HL-60/S4 (cell line): Measurements from ENCODE around the gene ULK1.

Source experiments
- in situ Hi-C: fragments of 300-500 bp; cut with MboI; formaldehyde crosslinking; loops from 2 replicates; pipeline ENCODE4 v1.14.3; 2022; ENCODE audit warnings: low sequenced_read_pairs

Gene ULK1

GRCh38 chr12:131907379-131908091 lies 13.1 kb downstream of the ULK1 start:
- in situ Hi-C loops: no loop called here

GRCh38 chr12:131908092-131909080 lies 14.0 kb downstream of the ULK1 start:
- in situ Hi-C loops: no loop called here

GRCh38 chr12:131909081-131909751 lies 14.8 kb downstream of the ULK1 start:
- in situ Hi-C loops: no loop called here

GRCh38 chr12:131909752-131910219 lies 15.4 kb downstream of the ULK1 start:
- in situ Hi-C loops: no loop called here

- in situ Hi-C loops: no loop called here
Measured at GRCh38 chr12:131910302-131911027, 16.0 kb downstream of the ULK1 start.

- in situ Hi-C loops: no loop called here
Measured at GRCh38 chr12:131911028-131911650, 16.7 kb downstream of the ULK1 start.

GRCh38 chr12:131911851-131912477 lies 17.5 kb downstream of the ULK1 start:
- in situ Hi-C loops: no loop called here

GRCh38 chr12:131912518-131913274 lies 18.3 kb downstream of the ULK1 start:
- in situ Hi-C loops: no loop called here

- in situ Hi-C loops: no loop called here
Measured at GRCh38 chr12:131913666-131914065, 19.2 kb downstream of the ULK1 start.

- in situ Hi-C loops: no loop called here
Measured at GRCh38 chr12:131914179-131914702, 19.8 kb downstream of the ULK1 start.

- in situ Hi-C loops: no loop called here
Measured at GRCh38 chr12:131915000-131915689, 20.7 kb downstream of the ULK1 start.

- in situ Hi-C loops: no loop called here
Measured at GRCh38 chr12:131915823-131916222, 21.4 kb downstream of the ULK1 start.

- in situ Hi-C loops: no loop called here
Measured at GRCh38 chr12:131916306-131917138, 22.1 kb downstream of the ULK1 start.

GRCh38 chr12:131917139-131917710 lies 22.8 kb downstream of the ULK1 start:
- in situ Hi-C loops: no loop called here

GRCh38 chr12:131917711-131918306 lies 23.4 kb downstream of the ULK1 start:
- in situ Hi-C loops: no loop called here

- in situ Hi-C loops: no loop called here
Measured at GRCh38 chr12:131918311-131919050, 24.1 kb downstream of the ULK1 start.
